Measurements from ENCODE around the gene SLC25A39.

The SLC25A39 gene

DNA sequence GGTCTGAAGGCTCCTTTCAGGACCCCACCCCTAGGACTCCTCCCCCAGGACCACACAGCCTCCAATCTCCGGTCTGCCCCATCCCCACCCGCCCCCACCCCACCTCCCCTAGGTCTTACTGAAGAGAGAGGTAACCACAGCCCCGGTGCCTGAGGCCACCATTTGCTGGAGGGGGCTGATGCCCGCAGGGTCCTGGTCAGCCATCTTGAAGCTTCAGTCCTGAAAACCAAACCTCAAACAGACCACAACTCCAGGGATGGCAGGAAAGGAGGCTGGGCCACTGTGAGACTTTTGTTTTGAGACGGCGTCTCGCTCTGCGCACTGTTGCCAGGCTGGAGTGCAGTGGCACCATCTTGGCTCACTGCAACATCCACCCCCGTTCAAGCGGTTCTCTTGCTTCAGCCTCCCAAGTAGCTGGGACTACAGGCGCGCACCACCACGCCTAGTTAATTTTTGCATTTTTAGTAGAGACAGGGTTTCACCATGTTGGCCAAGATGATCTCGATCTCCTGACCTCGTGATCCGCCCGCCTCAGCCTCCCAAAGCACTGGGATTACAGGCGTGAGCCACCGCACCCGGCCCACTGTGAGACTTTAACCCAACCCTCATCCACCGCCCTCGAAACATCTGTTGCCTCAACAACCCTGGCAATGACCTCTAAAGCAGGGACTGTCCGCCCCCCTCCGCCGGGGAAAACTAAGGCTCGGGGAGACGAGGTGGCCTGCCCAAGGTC is 1.1 kb downstream of the SLC25A39 start:
- H3K27me3 ChIP-seq (ENCODE audit: control insufficient read depth, insufficient read depth, low read length): no peaks in the 10 kb centered on the region
- no peak overlapping the region for H3K27ac ChIP-seq (ENCODE audit: low read depth, low read length)
- peak overlapping the region; percentile 61 for H3K9ac ChIP-seq (ENCODE audit: low read length)
- peak overlapping the region; percentile 85 for H3K4me3 ChIP-seq (ENCODE audit: low read length)
- peaks cover 9% of the 10 kb centered on the region for H3K36me3 ChIP-seq (ENCODE audit: control insufficient read depth, insufficient read depth, low read length)
- H3K4me1 ChIP-seq (ENCODE audit: control insufficient read depth, insufficient read depth, low read length): peaks cover 5% of the 10 kb centered on the region

- Histone ChIP-seq H3K9ac (ENCODE audit: low read length) (no peak overlapping the region), H3K4me3 (ENCODE audit: low read length) (no peak overlapping the region), H3K36me3 (ENCODE audit: control insufficient read depth, insufficient read depth, low read length) (peaks cover 9% of the 10 kb centered on the region), H3K27ac (ENCODE audit: low read depth, low read length) (no peak overlapping the region), H3K27me3 (ENCODE audit: control insufficient read depth, insufficient read depth, low read length) (no peaks in the 10 kb centered on the region), H3K4me1 (ENCODE audit: control insufficient read depth, insufficient read depth, low read length) (peaks cover 5% of the 10 kb centered on the region)
These were observed 2.3 kb downstream of the SLC25A39 start for GRCh38 chr17:44322236-44322895.

- no peak overlapping the region for H3K27ac ChIP-seq (ENCODE audit: low read depth, low read length)
- peaks cover 5% of the 10 kb centered on the region for H3K4me1 ChIP-seq (ENCODE audit: control insufficient read depth, insufficient read depth, low read length)
- no peak overlapping the region for H3K9ac ChIP-seq (ENCODE audit: low read length)
- H3K36me3 ChIP-seq (ENCODE audit: control insufficient read depth, insufficient read depth, low read length): peaks cover 9% of the 10 kb centered on the region
- peaks cover 5% of the 10 kb centered on the region for H3K27me3 ChIP-seq (ENCODE audit: control insufficient read depth, insufficient read depth, low read length)
- H3K4me3 ChIP-seq (ENCODE audit: low read length): no peak overlapping the region
These were observed 3.1 kb downstream of the SLC25A39 start for GRCh38 chr17:44321246-44322120.

GRCh38 chr17:44320066-44320465 is 4.6 kb downstream of the SLC25A39 start:
- Histone ChIP-seq H3K4me1 (ENCODE audit: control insufficient read depth, insufficient read depth, low read length) (peaks cover 5% of the 10 kb centered on the region), H3K36me3 (ENCODE audit: control insufficient read depth, insufficient read depth, low read length) (peaks cover 9% of the 10 kb centered on the region), H3K9ac (ENCODE audit: low read length) (no peak overlapping the region), H3K27ac (ENCODE audit: low read depth, low read length) (no peak overlapping the region), H3K4me3 (ENCODE audit: low read length) (no peak overlapping the region), H3K27me3 (ENCODE audit: control insufficient read depth, insufficient read depth, low read length) (peaks cover 15% of the 10 kb centered on the region)

DNA sequence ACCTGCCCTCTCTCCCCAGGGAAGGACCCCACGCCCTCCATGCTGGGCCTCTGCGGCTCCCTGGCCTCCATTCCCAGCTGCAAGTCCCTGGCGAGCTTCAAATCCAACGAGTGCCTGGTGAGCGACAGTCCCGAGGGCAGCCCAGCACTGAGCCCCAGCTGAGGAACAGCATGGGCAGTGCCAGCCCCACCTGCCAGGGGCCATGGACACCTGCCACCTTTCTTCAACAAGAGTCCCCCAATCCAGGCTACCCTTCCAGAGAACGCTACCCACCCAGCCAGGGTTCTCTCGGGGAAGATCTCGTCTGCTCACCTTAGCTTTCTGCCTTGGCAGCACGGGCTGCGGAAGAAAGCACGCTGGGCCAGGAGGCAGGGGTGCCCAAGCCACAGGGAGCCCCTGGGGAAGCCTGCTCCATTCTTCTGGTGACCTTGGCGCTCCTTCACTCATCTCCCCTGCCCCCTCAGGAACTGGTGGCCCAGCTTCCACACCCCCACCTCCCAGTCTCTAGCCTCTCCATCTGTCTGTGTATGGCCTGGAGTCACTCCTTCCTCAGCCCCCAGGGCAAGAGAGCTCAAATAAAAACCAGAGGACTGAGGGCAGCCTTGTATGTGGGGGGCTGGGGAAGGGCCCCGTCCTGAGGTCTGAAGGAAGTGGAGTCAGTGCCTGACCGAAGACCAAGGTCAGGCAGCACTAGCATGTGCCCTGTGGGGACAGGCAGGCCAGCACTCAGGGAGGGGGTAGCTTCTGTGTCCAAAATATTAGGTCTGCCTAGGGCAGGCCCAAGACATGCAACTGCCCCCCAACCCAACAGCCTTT is 6.3 kb downstream of the SLC25A39 start:
- H3K4me1 ChIP-seq (ENCODE audit: control insufficient read depth, insufficient read depth, low read length): no peaks in the 10 kb centered on the region
- no peak overlapping the region for H3K27ac ChIP-seq (ENCODE audit: low read depth, low read length)
- no peak overlapping the region for H3K9ac ChIP-seq (ENCODE audit: low read length)
- H3K4me3 ChIP-seq (ENCODE audit: low read length): no peak overlapping the region
- H3K36me3 ChIP-seq (ENCODE audit: control insufficient read depth, insufficient read depth, low read length): peaks cover 9% of the 10 kb centered on the region
- H3K27me3 ChIP-seq (ENCODE audit: control insufficient read depth, insufficient read depth, low read length): peaks cover 21% of the 10 kb centered on the region

GRCh38 chr17:44317545-44317944 is 7.1 kb downstream of the SLC25A39 start:
- Histone ChIP-seq H3K36me3 (ENCODE audit: control insufficient read depth, insufficient read depth, low read length) (peaks cover 9% of the 10 kb centered on the region), H3K4me1 (ENCODE audit: control insufficient read depth, insufficient read depth, low read length) (no peaks in the 10 kb centered on the region), H3K27ac (ENCODE audit: low read depth, low read length) (no peak overlapping the region), H3K4me3 (ENCODE audit: low read length) (no peak overlapping the region), H3K9ac (ENCODE audit: low read length) (no peak overlapping the region), H3K27me3 (ENCODE audit: control insufficient read depth, insufficient read depth, low read length) (peaks cover 21% of the 10 kb centered on the region)

- peaks cover 21% of the 10 kb centered on the region for H3K27me3 ChIP-seq (ENCODE audit: control insufficient read depth, insufficient read depth, low read length)
- no peak overlapping the region for H3K4me3 ChIP-seq (ENCODE audit: low read length)
- H3K27ac ChIP-seq (ENCODE audit: low read depth, low read length): no peak overlapping the region
- H3K4me1 ChIP-seq (ENCODE audit: control insufficient read depth, insufficient read depth, low read length): no peaks in the 10 kb centered on the region
- H3K9ac ChIP-seq (ENCODE audit: low read length): no peak overlapping the region
- H3K36me3 ChIP-seq (ENCODE audit: control insufficient read depth, insufficient read depth, low read length): peaks cover 2% of the 10 kb centered on the region
These were observed 8.6 kb downstream of the SLC25A39 start for GRCh38 chr17:44315760-44316731.

GRCh38 chr17:44314869-44315661 is 9.6 kb downstream of the SLC25A39 start:
- no peak overlapping the region for H3K4me3 ChIP-seq (ENCODE audit: low read length)
- H3K27ac ChIP-seq (ENCODE audit: low read depth, low read length): no peak overlapping the region
- H3K36me3 ChIP-seq (ENCODE audit: control insufficient read depth, insufficient read depth, low read length): no peaks in the 10 kb centered on the region
- H3K4me1 ChIP-seq (ENCODE audit: control insufficient read depth, insufficient read depth, low read length): no peaks in the 10 kb centered on the region
- H3K9ac ChIP-seq (ENCODE audit: low read length): no peak overlapping the region
- H3K27me3 ChIP-seq (ENCODE audit: control insufficient read depth, insufficient read depth, low read length): peaks cover 21% of the 10 kb centered on the region

DNA sequence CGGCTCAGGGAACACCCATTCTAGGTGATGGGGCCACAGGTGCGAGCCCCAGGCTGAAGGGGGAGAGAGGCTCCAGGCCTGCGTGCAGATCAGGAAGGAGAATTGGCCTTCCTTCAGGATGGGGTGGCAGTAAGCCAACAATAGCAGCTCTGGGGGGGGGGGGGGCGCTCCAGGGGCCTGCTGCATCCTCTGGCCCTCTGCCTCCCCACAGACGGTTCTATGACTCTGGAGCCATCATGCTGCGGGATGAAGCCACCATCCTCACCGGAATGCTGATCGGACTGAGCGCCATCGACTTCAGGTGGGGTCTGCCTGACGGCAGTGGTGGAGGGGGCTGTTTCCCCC is 10.1 kb downstream of the SLC25A39 start:
- H3K4me3 ChIP-seq (ENCODE audit: low read length): no peak overlapping the region
- peaks cover 21% of the 10 kb centered on the region for H3K27me3 ChIP-seq (ENCODE audit: control insufficient read depth, insufficient read depth, low read length)

DNA sequence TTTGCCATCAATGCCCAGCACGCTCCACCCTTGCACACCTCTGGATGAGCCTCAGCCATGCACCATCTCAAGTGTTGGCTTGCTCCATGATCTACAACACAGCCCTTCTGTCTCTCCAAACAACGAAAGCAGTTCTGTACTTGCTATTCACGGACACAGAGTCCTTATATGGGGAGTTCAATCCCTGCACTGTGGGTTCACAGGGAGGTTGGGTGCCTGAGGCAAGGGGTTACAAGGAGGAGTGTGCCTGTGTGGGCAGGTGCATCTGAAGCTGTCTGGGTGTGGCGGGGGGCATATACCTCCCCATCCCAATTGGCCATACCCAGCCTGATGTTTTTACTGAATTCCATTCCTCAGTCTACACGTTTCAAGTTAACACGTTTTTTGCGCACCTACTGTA is 10.6 kb downstream of the SLC25A39 start:
- Histone ChIP-seq H3K27ac (ENCODE audit: low read depth, low read length) (no peak overlapping the region), H3K4me1 (ENCODE audit: control insufficient read depth, insufficient read depth, low read length) (peaks cover under 1% of the 10 kb centered on the region), H3K27me3 (ENCODE audit: control insufficient read depth, insufficient read depth, low read length) (peaks cover 21% of the 10 kb centered on the region), H3K9ac (ENCODE audit: low read length) (no peak overlapping the region), H3K4me3 (ENCODE audit: low read length) (no peak overlapping the region), H3K36me3 (ENCODE audit: control insufficient read depth, insufficient read depth, low read length) (no peaks in the 10 kb centered on the region)

More for the DNA sequence above, 10.1 kb downstream of the SLC25A39 start:
- Histone ChIP-seq H3K9ac (ENCODE audit: low read length) (no peak overlapping the region), H3K27ac (ENCODE audit: low read depth, low read length) (no peak overlapping the region), H3K36me3 (ENCODE audit: control insufficient read depth, insufficient read depth, low read length) (no peaks in the 10 kb centered on the region), H3K4me1 (ENCODE audit: control insufficient read depth, insufficient read depth, low read length) (no peaks in the 10 kb centered on the region)

All from rectal smooth muscle tissue (tissue), 1 donor.